HG03378 (cell line): ENCODE results near the gene XPNPEP3.
A peak's percentile ranks its signal among the peaks of the same experiment; 100 is the strongest.

Experiments used
- ATAC-seq: cut with Tn5 transposase; IDR thresholded peaks from one replicate; pipeline ENCODE4 v1.9.1; 2021; ENCODE audit warnings: mild to moderate bottlenecking, moderate library complexity; ENCODE audit not compliant: unreplicated experiment

The XPNPEP3 gene

GRCh38 chr22:40928657-40929056 lies 71.7 kb downstream of the XPNPEP3 start:
- no peak for ATAC-seq

GRCh38 chr22:40932396-40932795 lies 75.4 kb downstream of the XPNPEP3 start:
- no peak for ATAC-seq

DNA sequence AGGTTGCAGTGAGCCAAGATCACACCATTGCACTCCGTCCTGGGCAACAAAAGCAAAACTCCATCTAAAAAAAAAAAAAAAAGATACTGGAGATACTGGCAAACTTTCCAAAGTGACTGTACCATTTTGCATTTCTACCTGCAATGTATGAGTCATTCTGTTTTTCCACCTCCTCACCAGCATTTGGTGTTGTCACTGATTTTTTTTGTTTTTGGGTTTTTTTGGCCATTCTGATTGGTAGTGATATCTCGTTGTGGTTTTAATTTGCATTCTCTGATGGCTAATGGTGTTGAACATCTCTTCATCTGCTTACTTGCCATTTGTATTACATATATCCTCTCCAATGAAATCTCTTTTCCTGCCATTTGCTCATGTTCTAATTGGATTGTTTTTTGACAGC lies 82.3 kb downstream of the XPNPEP3 start:
- ATAC-seq = no peak

DNA sequence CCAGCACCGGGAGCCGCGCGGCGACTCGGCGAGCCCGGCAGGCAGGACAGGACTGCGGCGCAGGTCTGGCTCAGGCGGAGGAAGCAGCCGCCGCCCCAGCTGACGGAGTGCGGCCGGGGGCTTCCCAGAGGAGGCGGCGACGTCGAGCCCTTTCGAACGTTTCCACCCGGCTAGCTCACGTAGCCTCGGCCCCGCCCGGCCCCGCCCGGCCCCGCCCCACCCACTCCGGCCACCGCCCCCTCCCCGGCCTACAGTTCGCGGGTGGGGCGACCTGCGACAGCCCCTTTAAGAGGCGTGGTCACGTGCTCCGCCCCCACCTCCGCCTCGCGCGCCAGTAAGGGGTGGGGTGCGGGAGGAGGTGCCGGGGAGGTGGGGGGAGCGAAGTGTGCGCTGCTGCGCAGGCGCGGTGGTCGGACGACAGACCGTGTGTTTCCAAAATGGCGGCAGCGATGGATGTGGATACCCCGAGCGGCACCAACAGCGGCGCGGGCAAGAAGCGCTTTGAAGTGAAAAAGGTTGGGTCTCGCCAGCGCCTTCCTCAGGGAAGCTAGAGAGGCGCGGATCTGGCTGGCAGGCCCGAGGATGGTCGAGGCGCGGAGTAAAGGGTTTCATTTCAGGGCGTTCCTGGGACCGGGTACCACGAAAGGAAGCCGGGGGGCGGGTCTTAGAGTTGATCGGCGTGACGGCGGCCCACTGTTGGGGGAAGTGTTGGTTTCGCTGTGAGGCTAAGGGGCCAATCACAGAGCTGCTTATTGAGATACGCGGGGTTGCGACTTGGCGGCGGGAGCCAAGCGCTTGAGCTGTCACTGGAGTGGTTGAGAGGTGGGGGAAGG lies 94.2 kb downstream of the XPNPEP3 start, which contains the start of gene RBX1:
RBX1 (plus strand) TSS at position 417 of the 833 bp plus-strand sequence; CDS start at position 438, 21 bp downstream.
- ATAC-seq = peak; percentile 70

DNA sequence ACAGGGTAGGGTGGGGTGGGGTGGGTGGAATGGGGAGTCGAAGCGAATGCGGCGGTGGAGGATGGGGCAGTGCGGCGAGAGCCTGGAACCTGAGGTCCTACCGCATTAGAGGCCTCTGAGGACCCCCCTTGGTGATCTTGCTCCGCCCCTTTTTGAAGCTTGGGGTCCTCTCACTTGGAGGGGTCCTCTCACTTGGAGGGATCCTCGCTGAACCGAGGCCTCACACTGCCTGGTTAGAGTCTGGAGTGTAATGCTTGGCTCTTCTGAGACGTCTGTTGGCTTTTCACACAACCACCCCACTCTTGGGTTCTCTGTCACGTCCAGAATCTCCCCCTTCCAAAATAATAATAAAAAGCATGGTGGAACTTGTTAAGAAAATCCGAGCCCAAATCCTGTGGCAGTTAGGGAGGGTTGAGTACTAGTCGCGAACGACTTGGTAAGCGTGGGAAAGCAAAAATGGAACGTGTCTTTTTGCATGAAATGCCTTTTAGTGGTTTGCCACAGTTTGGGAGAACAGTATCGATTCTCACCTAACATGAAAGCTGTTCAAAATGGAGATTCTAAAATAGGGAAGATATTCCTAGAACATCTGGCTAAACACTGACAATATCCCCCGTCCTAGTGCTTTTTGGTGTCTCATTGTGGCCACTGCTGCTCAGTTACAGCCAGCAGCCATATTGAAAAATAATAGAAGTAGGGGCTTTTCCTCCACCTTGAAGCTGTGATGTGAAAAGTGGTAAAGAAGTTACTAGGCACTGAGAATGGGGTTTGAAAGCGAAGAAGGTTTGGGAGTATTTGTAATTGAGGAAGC lies 95.1 kb downstream of the XPNPEP3 start:
- ATAC-seq = peak; percentile 8

DNA sequence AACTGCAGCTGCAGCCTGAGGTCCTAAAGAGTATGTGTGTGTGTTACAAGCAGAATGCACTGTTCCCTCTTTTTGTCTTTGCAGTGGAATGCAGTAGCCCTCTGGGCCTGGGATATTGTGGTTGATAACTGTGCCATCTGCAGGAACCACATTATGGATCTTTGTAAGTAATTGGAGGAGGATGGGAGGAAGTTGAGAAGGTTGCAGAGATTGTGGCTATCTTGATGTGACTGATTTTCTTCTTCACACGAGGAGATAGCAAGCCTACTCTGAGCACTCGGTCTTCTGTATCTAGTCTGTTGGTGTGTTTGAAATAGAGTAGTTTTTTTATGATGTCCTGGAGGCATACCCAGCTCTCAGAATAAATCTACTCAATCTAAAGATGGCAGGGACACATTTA lies 96.5 kb downstream of the XPNPEP3 start:
- ATAC-seq = no peak

GRCh38 chr22:40954113-40954512 lies 97.2 kb downstream of the XPNPEP3 start:
- no peak for ATAC-seq

- ATAC-seq = no peak
These were observed 98.6 kb downstream of the XPNPEP3 start for GRCh38 chr22:40955571-40955970.

DNA sequence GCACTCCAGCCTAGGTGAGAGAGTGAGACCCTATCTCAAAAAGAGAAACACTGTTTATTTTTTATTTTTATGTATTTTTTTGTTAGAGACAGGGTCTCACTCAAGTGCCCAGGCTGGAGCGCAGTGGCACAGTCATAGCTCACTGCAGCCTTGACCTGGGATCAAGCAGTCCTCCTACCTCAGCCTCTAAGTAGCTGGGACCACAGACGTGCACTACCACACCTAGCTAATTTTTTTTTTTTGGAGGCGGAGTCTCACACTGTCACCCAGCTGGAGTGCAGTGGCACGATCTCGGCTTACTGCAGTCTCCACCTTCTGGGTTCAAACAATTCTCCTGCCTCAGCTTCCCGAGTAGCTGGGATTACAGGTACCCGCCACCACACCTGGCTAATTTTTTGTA lies 100.7 kb downstream of the XPNPEP3 start:
- no peak for ATAC-seq

DNA sequence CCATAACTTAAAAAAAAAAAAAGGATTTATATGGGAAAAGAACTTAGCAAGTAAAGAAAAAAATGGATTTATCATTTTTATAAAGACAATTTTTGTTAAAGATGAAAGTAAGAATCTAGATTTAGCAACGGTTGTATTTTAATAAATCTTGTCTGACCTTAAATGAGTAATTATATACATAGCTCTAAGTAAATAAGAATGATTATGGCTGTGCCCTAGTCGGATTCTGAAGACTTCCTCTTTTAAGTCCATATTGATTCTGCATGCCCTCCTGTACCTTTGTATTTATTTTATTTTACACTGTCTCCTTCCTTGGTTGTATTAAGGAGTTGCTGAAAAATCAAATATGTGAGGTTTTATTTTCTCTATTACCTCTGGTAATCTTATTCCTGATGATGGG lies 101.4 kb downstream of the XPNPEP3 start:
- no peak for ATAC-seq

- no peak for ATAC-seq
These were observed 103.2 kb downstream of the XPNPEP3 start for GRCh38 chr22:40960145-40960544.

DNA sequence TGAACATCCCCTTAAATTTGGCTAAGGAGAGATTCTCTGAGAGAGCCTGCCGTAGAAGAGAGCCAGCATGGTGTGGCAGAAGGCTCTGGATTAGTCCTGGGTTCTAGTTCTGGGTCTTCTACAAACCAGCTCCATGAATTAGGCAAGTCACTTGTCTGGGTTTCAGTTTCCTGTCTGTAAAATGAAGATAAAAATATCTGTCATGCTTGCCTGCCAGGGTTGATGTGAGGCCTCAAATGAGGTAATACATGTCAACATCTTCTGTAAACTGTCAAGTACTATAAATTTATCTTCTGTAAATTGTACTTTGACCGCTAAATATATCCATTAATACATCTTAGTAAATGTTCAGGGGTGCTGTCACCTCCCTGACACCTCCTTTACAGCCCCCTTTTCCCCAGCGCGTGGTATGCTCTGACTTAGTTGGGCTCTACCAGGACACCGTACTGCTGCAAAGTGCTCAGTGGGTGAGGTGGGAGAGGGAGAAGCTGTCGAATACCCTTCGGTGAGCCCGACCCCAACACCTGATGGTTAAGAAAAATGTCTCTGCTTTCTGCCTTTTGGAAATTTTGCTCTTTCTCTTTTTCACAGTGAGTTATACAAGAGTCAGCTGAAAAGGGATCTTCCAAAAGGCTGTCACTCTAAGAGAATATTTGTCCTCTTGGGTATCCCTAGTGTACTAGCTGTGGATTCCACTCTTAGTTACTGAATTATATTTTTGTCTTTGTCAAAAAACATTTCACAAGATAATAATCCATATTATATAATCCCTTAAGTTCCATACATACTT lies 109.2 kb downstream of the XPNPEP3 start:
- ATAC-seq = no peak

DNA sequence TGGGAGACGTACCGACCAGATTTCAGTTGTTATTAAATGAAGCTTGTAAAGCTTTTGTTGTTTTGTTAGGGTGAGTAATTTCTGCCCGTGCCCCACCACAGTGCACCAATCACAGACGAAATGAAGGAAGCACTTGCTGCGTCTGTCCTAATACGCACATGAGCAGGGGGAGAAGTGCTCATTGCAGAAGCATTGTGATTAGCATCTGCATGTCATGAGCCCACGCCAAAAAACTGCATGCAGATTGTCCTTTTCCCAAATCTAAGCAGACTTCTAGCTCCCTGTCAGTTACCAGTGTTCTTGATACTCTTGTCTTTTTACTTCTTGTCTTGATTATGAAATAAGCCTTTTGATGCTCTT lies 109.8 kb downstream of the XPNPEP3 start:
- no peak for ATAC-seq

DNA sequence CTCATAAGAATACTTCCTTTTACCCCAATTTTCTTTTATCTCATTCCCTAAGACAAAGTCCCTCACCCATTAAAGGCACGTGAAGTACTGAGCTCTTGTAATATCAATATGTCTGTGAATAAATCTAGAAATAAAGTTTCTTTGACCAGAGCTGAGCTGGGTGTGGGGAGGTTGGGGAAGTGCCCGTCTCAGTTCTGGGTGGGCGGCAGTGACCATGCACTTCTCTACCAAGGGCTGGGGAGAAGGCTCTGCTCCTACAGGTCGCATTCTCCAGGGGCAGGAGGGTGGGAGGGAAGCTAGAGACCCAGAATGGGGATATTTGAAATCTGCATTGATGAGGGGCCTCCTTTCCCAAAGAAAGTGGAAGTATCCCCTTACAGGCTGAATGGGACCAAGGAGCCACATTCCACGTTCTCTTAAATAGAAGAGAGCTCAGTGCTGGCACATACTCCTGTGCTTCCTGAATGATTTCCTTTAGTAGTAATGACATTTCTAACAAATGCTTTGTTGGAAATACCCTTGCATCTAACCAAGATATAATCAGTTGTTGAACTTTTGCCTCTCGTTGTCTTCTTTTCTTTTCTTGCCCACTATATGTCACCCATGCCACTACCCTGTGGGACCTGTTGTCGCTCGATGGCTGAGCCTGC lies 110.3 kb downstream of the XPNPEP3 start:
- ATAC-seq = no peak

GRCh38 chr22:40972587-40972986 lies 115.6 kb downstream of the XPNPEP3 start:
- no peak for ATAC-seq

DNA sequence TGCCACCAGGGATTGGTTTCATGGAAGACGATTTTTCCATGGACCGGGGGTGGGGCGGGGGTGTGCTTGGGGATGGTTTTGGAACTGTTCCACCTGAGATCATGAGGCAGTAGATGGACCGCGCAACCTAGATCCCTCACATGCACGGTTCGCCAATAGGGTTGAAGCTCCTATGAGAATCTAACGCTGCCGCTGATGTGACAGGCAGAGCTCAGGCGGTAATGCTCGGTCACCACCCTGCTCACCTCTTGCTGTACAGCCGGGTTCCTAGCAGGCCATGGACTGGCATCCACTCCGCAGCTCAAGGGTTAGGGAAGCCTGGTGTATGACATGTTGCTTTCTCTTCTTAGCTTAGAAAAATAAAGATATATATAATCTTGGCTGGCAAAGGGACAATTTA lies 116.2 kb downstream of the XPNPEP3 start:
- no peak for ATAC-seq

DNA sequence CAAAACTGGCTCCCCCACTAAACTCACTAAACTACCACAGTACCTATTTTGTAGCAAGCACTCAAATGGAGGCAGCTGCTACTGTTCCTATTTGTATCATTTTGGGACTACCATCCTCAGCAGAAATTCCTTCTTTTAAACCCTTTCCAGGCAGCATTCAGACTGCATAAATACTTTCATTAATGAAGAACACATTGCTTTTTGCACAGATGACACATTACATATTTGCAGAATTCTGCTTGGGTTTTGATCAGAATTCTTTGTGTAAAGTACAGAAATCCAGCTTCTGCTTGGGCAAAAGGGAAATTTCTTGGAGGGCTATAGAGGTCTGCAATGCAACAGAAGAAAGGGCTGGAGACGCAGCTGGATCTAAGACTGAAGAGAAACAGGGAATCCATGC lies 118.4 kb downstream of the XPNPEP3 start:
- no peak for ATAC-seq

DNA sequence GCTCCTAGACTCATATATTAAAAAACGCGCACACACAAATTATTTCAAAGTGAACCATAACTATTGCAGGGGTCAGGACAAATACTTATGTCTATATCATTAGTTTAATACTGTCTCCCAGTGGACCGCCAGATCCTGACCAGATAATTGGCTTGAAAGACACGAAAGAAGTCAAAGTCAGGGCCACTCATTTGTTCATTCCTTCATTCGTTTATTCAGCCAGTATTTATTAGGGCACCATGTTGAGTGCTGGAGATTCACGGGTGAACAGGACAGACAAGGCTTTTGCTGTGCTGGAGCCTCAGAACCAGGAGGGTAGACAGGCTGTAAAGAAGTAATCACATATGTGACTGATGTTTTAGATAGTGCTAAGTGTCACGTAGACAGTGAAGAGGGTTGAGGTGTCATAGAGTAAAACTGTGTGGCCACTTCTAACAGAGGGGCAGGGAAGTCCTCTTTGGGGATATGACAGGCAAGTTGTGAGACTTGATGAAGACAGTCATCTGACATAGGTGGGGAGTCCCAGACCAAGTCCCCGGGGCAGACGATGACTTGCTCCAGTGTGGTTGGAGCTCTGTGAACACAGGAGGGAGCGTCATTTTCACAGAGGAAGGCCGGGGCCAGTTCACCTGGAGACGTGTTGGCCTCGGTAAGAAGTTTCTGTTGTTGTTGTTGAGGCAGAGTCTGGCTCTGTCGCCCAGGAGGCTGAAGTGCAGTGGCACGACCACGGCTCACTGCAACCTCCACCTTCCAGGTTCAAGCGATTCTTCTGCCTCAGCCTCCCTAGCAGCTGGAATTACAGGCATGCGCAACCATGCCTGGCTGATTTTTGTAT lies 120.1 kb downstream of the XPNPEP3 start:
- no peak for ATAC-seq

GRCh38 chr22:40979198-40979597 lies 122.2 kb downstream of the XPNPEP3 start:
- no peak for ATAC-seq

- ATAC-seq = no peak
These were observed 122.9 kb downstream of the XPNPEP3 start for GRCh38 chr22:40979871-40980270.
